ENCODE measurements around the gene THEM5.
"Not testable (repeated sequence)": the region's sequence is repeated elsewhere in the genome, so short reads cannot be mapped to it uniquely, and the experiment has no call there.

THEM5 gene

DNA sequence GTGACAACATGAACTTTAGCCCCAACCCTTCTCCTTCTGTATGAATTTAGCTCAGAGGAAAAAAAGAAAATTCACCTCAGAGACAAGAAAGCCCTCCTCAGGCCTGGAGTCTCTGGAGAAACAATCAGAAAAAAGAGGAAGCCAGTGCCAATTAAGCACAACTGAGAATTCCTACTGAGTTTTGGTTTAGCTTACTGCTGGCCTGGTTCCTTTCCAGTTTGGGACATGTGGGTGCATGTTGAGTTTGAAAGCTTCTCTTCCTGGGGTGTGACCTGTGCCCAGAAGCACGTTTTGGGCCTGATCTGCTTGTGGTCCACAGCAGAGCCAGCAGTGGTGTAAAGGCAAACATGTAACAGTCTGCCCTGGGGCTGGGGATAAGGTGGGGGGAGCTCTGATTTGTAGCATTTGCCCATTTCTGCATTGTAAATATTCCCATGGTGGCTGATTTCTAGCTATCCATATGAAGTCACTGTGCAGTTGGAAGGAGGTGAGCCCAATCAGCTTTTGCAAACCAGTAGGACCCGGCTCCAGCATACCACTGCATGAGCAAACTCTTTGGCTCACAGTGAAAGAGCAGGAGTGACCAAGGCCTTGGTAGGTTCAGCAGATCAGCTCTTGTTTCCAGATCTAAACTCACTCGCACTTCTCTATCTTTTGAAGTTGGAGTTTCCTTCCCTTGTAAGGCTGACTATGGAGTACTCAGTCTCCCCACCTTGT, 4.7 kb upstream of the THEM5 start:
- TF ChIP-seq, protein P1, sequence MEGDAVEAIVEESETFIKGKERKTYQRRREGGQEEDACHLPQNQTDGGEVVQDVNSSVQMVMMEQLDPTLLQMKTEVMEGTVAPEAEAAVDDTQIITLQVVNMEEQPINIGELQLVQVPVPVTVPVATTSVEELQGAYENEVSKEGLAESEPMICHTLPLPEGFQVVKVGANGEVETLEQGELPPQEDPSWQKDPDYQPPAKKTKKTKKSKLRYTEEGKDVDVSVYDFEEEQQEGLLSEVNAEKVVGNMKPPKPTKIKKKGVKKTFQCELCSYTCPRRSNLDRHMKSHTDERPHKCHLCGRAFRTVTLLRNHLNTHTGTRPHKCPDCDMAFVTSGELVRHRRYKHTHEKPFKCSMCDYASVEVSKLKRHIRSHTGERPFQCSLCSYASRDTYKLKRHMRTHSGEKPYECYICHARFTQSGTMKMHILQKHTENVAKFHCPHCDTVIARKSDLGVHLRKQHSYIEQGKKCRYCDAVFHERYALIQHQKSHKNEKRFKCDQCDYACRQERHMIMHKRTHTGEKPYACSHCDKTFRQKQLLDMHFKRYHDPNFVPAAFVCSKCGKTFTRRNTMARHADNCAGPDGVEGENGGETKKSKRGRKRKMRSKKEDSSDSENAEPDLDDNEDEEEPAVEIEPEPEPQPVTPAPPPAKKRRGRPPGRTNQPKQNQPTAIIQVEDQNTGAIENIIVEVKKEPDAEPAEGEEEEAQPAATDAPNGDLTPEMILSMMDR (IDR thresholded peaks at IDR 0.05; ENCODE audit: low read depth, low read length, missing control alignments): no peak
- H3K4me3 ChIP-seq (replicated peaks; ENCODE audit: low read depth, low read length): no peak overlapping the region
- DNase-seq (ENCODE audit: extremely low read depth, low read depth): no peak

DNA sequence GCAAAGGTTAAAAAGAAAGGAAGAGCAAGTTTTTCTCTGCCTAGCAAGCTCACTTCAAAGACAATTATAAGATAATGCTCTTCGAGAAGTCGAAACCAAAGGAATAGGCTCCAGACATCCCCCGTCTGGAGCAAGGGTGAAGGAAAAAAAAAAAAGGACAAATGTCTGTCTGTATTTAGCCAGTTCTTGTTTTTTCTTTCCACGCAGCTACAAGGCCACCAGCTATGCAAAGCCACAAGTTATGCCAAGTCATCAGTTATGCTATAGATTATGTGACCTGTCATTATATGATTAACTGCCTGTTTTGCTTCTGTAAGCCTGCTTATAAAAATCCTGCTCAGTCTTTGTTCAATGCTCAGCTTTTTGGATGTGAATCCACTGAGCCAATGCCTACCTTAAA, 2.4 kb upstream of the THEM5 start:
- DNase-seq (ENCODE audit: extremely low read depth, low read depth): no peak
- TF ChIP-seq, protein P1 (IDR thresholded peaks at IDR 0.05; ENCODE audit: low read depth, low read length, missing control alignments): no peak
- H3K4me3 ChIP-seq (replicated peaks; ENCODE audit: low read depth, low read length): no peak overlapping the region

DNA sequence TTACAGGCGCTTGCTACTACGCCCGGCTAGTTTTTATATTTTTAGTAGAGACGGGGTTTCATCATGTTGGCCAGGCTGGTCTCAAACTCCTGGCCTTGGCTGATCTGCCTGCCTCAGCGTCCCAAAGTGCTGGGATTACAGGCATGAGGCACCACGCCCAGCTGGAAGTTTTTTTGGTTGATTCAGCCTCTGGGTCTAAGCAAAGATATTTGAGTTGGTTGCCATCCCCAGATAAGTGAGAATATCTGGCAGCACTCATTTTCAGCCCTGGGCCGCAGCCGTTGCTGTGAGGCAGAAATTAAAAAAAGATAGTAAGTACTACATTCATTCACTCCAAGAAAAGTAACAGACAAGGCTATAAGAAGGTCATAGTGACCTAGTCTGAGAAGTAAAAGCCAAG, 2.0 kb upstream of the THEM5 start:
- not testable (repeated sequence) for DNase-seq (ENCODE audit: extremely low read depth, low read depth)

DNA sequence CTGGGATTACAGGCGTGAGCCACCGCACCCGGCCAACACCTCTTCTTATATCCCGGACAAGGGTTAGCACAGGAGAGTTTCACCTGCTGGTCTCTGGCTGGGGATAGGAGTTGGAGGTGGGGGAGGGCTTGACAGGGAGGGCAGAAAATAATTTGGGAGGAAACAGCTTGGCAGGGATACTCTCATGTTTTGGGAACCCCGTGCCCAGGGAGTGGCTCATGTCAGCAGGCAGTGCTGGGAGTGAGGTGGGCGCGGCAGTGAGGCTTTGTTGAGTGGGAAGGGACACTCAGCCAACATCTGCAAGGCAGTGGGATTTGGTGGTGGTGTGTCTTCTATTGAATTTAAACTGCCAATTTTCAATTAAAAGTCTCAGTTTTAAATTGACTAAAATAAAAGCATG, 1.1 kb upstream of the THEM5 start:
- TF ChIP-seq, protein P1 (IDR thresholded peaks at IDR 0.05; ENCODE audit: low read depth, low read length, missing control alignments): no peak
- no peak for DNase-seq (ENCODE audit: extremely low read depth, low read depth)
- no peak overlapping the region for H3K4me3 ChIP-seq (replicated peaks; ENCODE audit: low read depth, low read length)

More for the DNA sequence above, 2.0 kb upstream of the THEM5 start:
- H3K4me3 ChIP-seq (replicated peaks; ENCODE audit: low read depth, low read length): not testable (repeated sequence)

DNA sequence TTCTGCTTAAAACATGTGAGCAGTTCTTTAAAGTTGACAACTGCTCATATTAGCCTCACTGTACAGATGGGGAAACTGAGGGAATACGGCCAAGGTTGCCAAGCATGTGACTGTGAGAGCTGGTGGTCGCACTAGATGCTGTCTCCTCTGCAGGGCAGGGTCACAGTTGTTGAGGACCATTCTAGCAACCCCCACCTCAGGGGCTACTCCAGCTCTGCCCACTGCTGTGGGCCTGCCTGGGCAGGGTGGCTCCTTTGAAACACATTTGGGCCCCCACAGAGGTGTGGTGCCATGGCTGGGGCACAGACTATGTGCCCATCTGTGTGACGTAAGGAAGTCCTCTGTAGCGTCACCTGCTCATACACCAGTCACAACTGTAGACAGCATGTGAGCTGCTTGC, 779 bp downstream of the THEM5 start:
- TF ChIP-seq, protein P1 (IDR thresholded peaks at IDR 0.05; ENCODE audit: low read depth, low read length, missing control alignments): no peak
- no peak overlapping the region for H3K4me3 ChIP-seq (replicated peaks; ENCODE audit: low read depth, low read length)
- DNase-seq (ENCODE audit: extremely low read depth, low read depth): no peak

DNA sequence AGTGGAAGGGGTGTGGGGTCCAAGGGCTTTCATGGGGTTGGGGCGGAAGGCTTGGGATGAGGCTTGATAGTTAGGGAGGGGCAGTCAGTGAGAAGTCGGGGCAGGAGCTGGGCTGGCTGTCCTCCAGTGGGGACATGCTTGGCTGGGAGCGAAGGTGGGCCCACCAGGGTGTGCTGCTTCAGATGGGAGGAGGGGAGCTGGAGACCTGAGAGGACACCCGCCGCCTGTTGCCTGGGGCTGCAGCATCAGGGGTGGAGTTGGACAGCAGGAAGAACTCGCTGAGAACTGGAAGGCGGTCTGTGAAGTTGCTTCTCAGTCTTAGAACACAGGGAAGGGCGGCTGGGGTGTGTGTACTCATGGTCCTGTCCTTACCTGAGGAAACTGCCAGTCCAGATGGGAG, 1.6 kb downstream of the THEM5 start:
- TF ChIP-seq, protein P1 (IDR thresholded peaks at IDR 0.05; ENCODE audit: low read depth, low read length, missing control alignments): no peak
- H3K4me3 ChIP-seq (replicated peaks; ENCODE audit: low read depth, low read length): no peak overlapping the region
- DNase-seq (ENCODE audit: extremely low read depth, low read depth): no peak

DNA sequence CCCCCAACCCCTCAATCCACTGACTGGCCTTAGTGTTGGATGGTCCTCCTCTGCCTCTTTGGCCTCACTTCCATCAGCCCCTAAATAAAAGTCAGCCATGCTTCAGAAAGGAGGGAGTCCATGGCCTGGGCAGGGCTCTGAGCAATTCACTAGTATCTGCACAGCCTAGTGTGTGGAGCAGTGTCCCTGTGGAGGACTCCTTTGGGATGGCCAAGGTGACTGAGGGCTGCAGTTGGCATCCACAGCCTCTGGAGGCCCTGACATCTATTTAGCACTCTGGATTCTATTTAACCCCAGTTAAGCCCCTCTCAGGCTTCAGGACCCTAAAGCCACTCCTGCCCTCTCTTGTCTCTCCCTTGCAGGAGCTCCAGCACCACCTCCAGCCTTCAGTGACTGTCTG, 3.6 kb downstream of the THEM5 start:
- H3K4me3 ChIP-seq (replicated peaks; ENCODE audit: low read depth, low read length): no peak overlapping the region
- TF ChIP-seq, protein P1 (IDR thresholded peaks at IDR 0.05; ENCODE audit: low read depth, low read length, missing control alignments): no peak
- no peak for DNase-seq (ENCODE audit: extremely low read depth, low read depth)
